DND-41 (cell line): ENCODE results near the gene NT5C1B.

Source experiments
- CTCF ChIP-seq: IDR thresholded peaks from 2 replicates; pipeline ENCODE4 v1.5.1; 2012; ENCODE audit warnings: borderline replicate concordance, low read length, moderate library complexity, mild to moderate bottlenecking; ENCODE audit not compliant: poor library complexity, severe bottlenecking; ENCODE audit errors: extremely low read depth
- EZH2 ChIP-seq: IDR thresholded peaks from 3 replicates; pipeline ENCODE4 v1.6.1; 2012; ENCODE audit warnings: borderline replicate concordance, low read depth, mild to moderate bottlenecking, moderate library complexity, low read length, inconsistent platforms; ENCODE audit not compliant: severe bottlenecking

DNA sequence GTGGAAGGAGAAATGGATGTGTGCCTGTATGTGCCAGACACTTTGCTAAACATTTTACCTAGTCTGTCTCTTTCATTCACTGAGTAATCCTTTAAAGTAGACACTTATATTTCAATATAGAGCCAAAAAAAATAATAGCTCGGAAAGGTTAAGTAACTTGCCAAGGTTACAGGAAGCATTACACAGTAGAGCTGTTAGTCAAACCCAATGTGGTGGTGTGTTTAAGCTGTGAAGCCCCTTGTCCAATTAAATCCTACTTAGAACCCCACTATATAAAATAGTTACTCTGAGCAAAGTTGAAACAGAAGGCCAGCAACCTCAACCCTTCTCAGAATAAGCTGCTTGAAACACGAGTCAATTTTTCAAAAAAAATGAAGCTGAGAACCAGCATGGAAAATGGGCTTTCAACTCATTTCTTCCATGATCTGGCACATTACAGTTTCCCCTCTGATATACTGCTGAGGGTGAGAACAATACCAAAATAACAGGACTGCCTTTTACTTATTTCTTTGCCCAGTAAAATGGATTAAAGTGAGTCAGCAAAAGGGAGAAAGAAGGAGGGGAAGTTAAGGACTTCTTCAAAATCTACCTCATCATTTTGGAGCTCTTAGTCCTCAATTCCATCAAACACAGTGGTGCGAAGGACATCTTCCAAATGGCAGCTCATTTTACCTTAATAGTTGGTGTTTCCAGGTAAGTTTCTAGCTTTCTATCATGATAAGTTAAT, 36.9 kb downstream of the NT5C1B start:
- TF ChIP-seq CTCF (no peak), EZH2 (no peak)
